Measurements from ENCODE around the gene ZNF641. TPM values are rescaled to one million over a fixed set of nuclear protein-coding genes. Genes with fewer than 3 reads are reported as not detected.

Gene ZNF641
- total RNA-seq (2022) (10.0 and 12.0 TPM in 2 replicates), Bru-seq, nascent RNA (percentile 58 among the genes with signal in this experiment), BruChase-seq, experiment 1, labeled RNA remaining after a 6-hour chase (percentile 72 among the genes with signal in this experiment), BruChase-seq, experiment 2, labeled RNA remaining after a 2-hour chase (percentile 66 among the genes with signal in this experiment)
- long read RNA-seq, transcript ZNF641-205 (6 exons, 1,823 nt) = major isoform, 6 of 6 reads
- long read RNA-seq, partial matches to known transcripts = 0 of 6 reads
- long read RNA-seq, other reads (novel, unspliced or antisense) = 0 of 6 reads

DNA sequence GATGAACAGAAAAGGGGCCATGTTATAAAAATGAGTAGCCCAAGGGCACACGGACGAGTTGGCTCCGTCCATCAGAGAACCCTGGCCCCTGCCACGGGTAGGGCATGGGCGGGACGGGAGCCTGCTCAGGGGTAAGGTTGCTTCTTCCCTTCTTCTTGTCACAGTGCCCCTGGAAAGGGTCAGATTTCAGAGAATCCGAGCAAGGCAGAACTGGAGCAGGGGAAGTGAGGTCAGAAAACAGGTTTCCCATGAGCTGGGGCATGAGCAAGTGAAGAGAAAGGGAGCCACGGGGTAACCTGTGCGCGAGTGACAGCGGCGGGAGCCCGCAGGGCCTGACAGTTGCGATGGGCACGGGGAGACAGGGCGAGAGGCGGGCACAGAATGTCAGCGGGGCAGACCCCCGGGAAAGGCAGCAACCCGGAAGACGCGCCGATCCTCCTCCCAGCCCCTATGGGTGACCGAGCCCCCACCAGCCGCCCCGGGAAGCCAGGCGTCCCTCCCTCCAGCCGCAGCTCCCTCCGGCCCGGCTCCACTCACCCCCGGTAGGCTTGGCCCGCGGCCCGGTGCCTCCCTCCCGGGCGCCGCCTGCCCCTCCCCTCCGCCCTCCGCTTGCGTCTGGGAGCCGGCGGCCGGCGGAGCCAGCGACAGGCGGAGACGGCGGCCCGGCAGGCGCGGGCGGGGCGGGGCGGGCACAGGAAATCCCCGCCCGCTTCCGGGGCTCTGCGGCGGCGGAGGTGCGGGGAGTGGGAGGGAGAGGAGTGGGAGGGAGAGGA is at the start of gene ZNF641:
ZNF641 (minus strand) TSS at position 671 of the 773 bp plus-strand sequence. CDS start 2,829 bp downstream, outside the sequence.
- peaks cover 6% of the 10 kb centered on the region for H3K4me1 Mint-ChIP-seq (ENCODE audit: insufficient read depth, unreplicated experiment)
- intact Hi-C loops (cut with micrococcal nuclease) = loop anchor here (10.0 kb wide), 1 partner anchor 264 kb away; no protein-coding TSS in a partner anchor
- H3K27ac Mint-ChIP-seq (ENCODE audit: low read depth, unreplicated experiment) = peak within 1 kb of the TSS; percentile 67
- H3K27me3 Mint-ChIP-seq (ENCODE audit: insufficient read depth, unreplicated experiment) = no peaks in the 10 kb centered on the region
- TF ChIP-seq, protein P1, sequence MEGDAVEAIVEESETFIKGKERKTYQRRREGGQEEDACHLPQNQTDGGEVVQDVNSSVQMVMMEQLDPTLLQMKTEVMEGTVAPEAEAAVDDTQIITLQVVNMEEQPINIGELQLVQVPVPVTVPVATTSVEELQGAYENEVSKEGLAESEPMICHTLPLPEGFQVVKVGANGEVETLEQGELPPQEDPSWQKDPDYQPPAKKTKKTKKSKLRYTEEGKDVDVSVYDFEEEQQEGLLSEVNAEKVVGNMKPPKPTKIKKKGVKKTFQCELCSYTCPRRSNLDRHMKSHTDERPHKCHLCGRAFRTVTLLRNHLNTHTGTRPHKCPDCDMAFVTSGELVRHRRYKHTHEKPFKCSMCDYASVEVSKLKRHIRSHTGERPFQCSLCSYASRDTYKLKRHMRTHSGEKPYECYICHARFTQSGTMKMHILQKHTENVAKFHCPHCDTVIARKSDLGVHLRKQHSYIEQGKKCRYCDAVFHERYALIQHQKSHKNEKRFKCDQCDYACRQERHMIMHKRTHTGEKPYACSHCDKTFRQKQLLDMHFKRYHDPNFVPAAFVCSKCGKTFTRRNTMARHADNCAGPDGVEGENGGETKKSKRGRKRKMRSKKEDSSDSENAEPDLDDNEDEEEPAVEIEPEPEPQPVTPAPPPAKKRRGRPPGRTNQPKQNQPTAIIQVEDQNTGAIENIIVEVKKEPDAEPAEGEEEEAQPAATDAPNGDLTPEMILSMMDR (IDR thresholded peaks at IDR 0.05; ENCODE audit: unreplicated experiment) = no peak
- H3K4me3 Mint-ChIP-seq (ENCODE audit: unreplicated experiment) = peak within 1 kb of the TSS; percentile 90
- CTCF ChIA-PET = interaction anchor here (0.6 to 1.2 kb wide), 2 partner anchors 179 to 268 kb away, joined by 3 read pairs; no protein-coding TSS in a partner anchor
- POLR2A ChIA-PET = interaction anchor here (0.7 to 1.3 kb wide), 4 partner anchors 9 to 485 kb away, joined by 3 read pairs; partner anchors contain the start of gene ASB8
- BruUV-seq (replicated peaks) = no TSS peak
- peaks cover 10% of the 10 kb centered on the region for H3K36me3 Mint-ChIP-seq (ENCODE audit: insufficient read depth, unreplicated experiment)
- peak; percentile 74 for DNase-seq (ENCODE audit: unreplicated experiment)
- H3K9me3 Mint-ChIP-seq (ENCODE audit: unreplicated experiment) = no peaks in the 10 kb centered on the region

DNA sequence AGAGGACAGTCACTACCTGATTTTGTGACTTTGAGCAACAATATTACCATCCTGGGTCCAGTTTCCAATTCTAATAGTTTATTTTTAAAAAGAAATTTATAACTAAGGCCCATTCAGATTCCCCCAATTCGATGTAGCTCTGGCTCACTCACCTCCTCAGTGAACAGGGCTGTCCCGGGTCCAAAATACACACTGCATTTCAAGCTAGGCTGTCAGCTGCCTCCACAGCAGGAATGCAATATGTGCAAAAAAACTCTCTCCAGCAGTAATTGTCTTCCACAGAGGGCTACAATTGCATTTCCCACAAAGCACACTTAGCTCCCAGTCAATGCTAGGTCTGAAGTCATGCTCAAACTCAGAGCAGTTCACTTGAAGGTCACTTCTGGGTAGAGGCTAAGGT is 39.3 kb upstream of the ZNF641 start:
- POLR2A ChIA-PET = interaction anchor here (0.6 to 0.7 kb wide), 2 partner anchors 102 to 224 kb away, joined by 3 read pairs; no protein-coding TSS in a partner anchor
- H3K36me3 Mint-ChIP-seq (ENCODE audit: insufficient read depth, unreplicated experiment) = peaks cover 5% of the 10 kb centered on the region
- H3K27ac Mint-ChIP-seq (ENCODE audit: low read depth, unreplicated experiment) = no peak overlapping the region
- no TSS peak for BruUV-seq (replicated peaks)
- intact Hi-C loops (cut with micrococcal nuclease) = no loop called here
- H3K9me3 Mint-ChIP-seq (ENCODE audit: unreplicated experiment) = no peaks in the 10 kb centered on the region
- CTCF ChIA-PET = no interaction called here
- H3K27me3 Mint-ChIP-seq (ENCODE audit: insufficient read depth, unreplicated experiment) = peaks cover 61% of the 10 kb centered on the region
- TF ChIP-seq, protein P1 (IDR thresholded peaks at IDR 0.05; ENCODE audit: unreplicated experiment) = no peak
- H3K4me3 Mint-ChIP-seq (ENCODE audit: unreplicated experiment) = no peak overlapping the region
- H3K4me1 Mint-ChIP-seq (ENCODE audit: insufficient read depth, unreplicated experiment) = peaks cover 14% of the 10 kb centered on the region
- no peak for DNase-seq (ENCODE audit: unreplicated experiment)

DNA sequence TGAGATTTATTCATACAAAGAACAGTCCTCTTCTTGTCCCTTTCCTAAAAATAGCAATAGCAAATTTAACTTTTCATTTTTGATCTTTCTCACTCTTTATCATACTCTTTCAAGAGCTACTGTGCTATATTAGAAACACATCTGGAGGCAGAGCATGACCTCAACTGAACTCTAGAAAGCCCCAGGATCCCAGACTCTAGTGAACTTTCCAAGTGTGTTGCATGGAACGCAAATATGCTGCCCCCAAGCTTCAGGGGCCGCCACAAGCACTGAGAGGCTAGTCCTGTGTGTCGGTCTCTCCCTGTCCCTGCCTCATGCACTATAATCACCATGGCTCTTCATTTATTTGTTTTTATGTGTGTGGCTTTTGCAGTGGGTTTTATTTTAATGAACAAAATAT is 38.7 kb upstream of the ZNF641 start:
- H3K4me3 Mint-ChIP-seq (ENCODE audit: unreplicated experiment) = no peak overlapping the region
- H3K36me3 Mint-ChIP-seq (ENCODE audit: insufficient read depth, unreplicated experiment) = peaks cover 2% of the 10 kb centered on the region
- peaks cover 14% of the 10 kb centered on the region for H3K4me1 Mint-ChIP-seq (ENCODE audit: insufficient read depth, unreplicated experiment)
- H3K27ac Mint-ChIP-seq (ENCODE audit: low read depth, unreplicated experiment) = no peak overlapping the region
- intact Hi-C loops (cut with micrococcal nuclease) = no loop called here
- no peak for DNase-seq (ENCODE audit: unreplicated experiment)
- TF ChIP-seq, protein P1 (IDR thresholded peaks at IDR 0.05; ENCODE audit: unreplicated experiment) = no peak
- H3K27me3 Mint-ChIP-seq (ENCODE audit: insufficient read depth, unreplicated experiment) = peaks cover 61% of the 10 kb centered on the region
- ChIA-PET CTCF (interaction anchor here (0.7 kb wide), 1 partner anchor 426 kb away, joined by 3 read pairs; the partner anchor contains the start of gene TMEM106C), POLR2A (interaction anchor here (0.6 kb wide), 2 partner anchors 88 to 225 kb away, joined by 3 read pairs; no protein-coding TSS in a partner anchor)
- H3K9me3 Mint-ChIP-seq (ENCODE audit: unreplicated experiment) = no peaks in the 10 kb centered on the region
- no TSS peak for BruUV-seq (replicated peaks)

DNA sequence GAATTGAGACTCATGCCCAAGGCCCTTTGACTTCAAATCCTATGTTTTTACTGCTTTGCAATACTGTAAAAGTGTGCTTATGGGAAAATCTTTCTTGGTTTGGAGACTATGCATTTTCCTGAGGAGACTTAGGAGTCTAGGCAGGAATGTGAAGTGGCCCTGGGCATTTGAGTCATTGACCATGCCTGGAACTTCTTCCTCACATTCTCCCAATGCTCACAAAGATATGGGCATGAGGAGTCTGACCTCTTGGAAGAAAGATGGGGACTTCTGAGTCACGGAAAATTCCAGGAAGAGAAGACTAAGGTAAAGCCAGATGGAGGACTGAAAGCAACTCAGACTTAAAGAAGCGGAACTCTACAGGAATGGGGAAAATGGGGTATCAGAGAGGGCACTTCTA is 38.2 kb upstream of the ZNF641 start:
- Mint-ChIP-seq H3K27ac (ENCODE audit: low read depth, unreplicated experiment) (peak overlapping the region; percentile 29), H3K36me3 (ENCODE audit: insufficient read depth, unreplicated experiment) (no peaks in the 10 kb centered on the region), H3K9me3 (ENCODE audit: unreplicated experiment) (no peaks in the 10 kb centered on the region), H3K4me1 (ENCODE audit: insufficient read depth, unreplicated experiment) (peaks cover 14% of the 10 kb centered on the region), H3K27me3 (ENCODE audit: insufficient read depth, unreplicated experiment) (peaks cover 57% of the 10 kb centered on the region), H3K4me3 (ENCODE audit: unreplicated experiment) (no peak overlapping the region)
- TF ChIP-seq, protein P1 (IDR thresholded peaks at IDR 0.05; ENCODE audit: unreplicated experiment) = no peak
- CTCF ChIA-PET = no interaction called here
- no TSS peak for BruUV-seq (replicated peaks)
- intact Hi-C loops (cut with micrococcal nuclease) = no loop called here
- POLR2A ChIA-PET = no interaction called here
- DNase-seq (ENCODE audit: unreplicated experiment) = peak; percentile 36
